ENCODE results near the gene SPATA46. TPM values are rescaled to one million over a fixed set of nuclear protein-coding genes. Genes with fewer than 3 reads are reported as not detected.

Gene SPATA46
- total and polyA plus RNA-seq, 2 donors (not counting 3 experiments of a cell fraction or from before 2014, with no cell fraction given), result not detected

- Histone ChIP-seq H3K4me3 (replicated peaks in 1 of 3; ENCODE audit: insufficient read depth in 1 of 3, low read depth in 1 of 3, low read length in 3 of 3) (no peak overlapping the region), H3K4me2 (ENCODE audit: insufficient read depth, low read length) (no peak overlapping the region), H3K27me3 (ENCODE audit: control insufficient read depth in 2 of 2, insufficient read depth in 2 of 2, low read length in 2 of 2) (no peaks in the 10 kb centered on the region), H3K27ac (ENCODE audit: insufficient read depth, low read depth, low read length) (no peak overlapping the region), H3K9me1 (replicated peaks; ENCODE audit: control insufficient read depth, extremely low read depth, insufficient read depth, low read length) (no peaks in the 10 kb centered on the region), H3K36me3 (ENCODE audit: control insufficient read depth in 2 of 2, extremely low read depth in 1 of 2, insufficient read depth in 2 of 2, low read length in 2 of 2) (no peaks in the 10 kb centered on the region), H2AFZ (ENCODE audit: low read depth, low read length) (no peak overlapping the region), H3K9ac (replicated peaks; ENCODE audit: extremely low read depth, insufficient read depth, low read length) (no peak overlapping the region), H3K4me1 (ENCODE audit: control insufficient read depth, extremely low read depth, insufficient read depth, low read length) (no peaks in the 10 kb centered on the region), H3K9me3 (replicated peaks; ENCODE audit: control insufficient read depth, insufficient read depth, low read length) (no peaks in the 10 kb centered on the region), H4K20me1 (replicated peaks; ENCODE audit: control insufficient read depth, extremely low read depth, insufficient read depth, low read length) (no peaks in the 10 kb centered on the region), H3K79me2 (ENCODE audit: control insufficient read depth, insufficient read depth, low read length) (no peaks in the 10 kb centered on the region)
- ChIA-PET CTCF (no interaction called here), POLR2A (no interaction called here)
- no peak for TF ChIP-seq EZH2 (IDR thresholded peaks at IDR 0.05; ENCODE audit: borderline replicate concordance, low read depth, low read length, severe bottlenecking)
- no peak for TF ChIP-seq POLR2AphosphoS5 (IDR thresholded peaks at IDR 0.05; ENCODE audit: insufficient read depth, low read depth, low read length)
- TF ChIP-seq FOS (IDR thresholded peaks at IDR 0.05; ENCODE audit: borderline replicate concordance, insufficient read depth, low read length), result no peak
- TF ChIP-seq CTCF (IDR thresholded peaks at IDR 0.05; ENCODE audit: extremely low read depth in 1 of 2, insufficient read depth in 1 of 2, low read depth in 1 of 2, low read length in 2 of 2), result no peak
- DNase-seq (ENCODE audit: low read depth, low spot score), result no peak
- FAIRE-seq, result no peak
- dilution Hi-C loops (cut with MboI; ENCODE audit: extremely low pct_ligation_motif_present, low sequenced_read_pairs), result no loop called here
- intact Hi-C loops (cut with micrococcal nuclease), result no loop called here
- BruUV-seq (replicated peaks), result no TSS peak
These were observed 48.9 kb downstream of the SPATA46 start for GRCh38 chr1:162327788-162328165.

- BruUV-seq (replicated peaks), result no TSS peak
- FAIRE-seq (no peak), DNase-seq (ENCODE audit: low read depth, low spot score) (no peak)
- Histone ChIP-seq H3K9me3 (replicated peaks; ENCODE audit: control insufficient read depth, insufficient read depth, low read length) (no peaks in the 10 kb centered on the region), H3K9ac (replicated peaks; ENCODE audit: extremely low read depth, insufficient read depth, low read length) (no peak overlapping the region), H3K36me3 (ENCODE audit: control insufficient read depth in 2 of 2, extremely low read depth in 1 of 2, insufficient read depth in 2 of 2, low read length in 2 of 2) (no peaks in the 10 kb centered on the region), H3K4me1 (ENCODE audit: control insufficient read depth, extremely low read depth, insufficient read depth, low read length) (no peaks in the 10 kb centered on the region), H3K27me3 (ENCODE audit: control insufficient read depth in 2 of 2, insufficient read depth in 2 of 2, low read length in 2 of 2) (no peaks in the 10 kb centered on the region), H2AFZ (ENCODE audit: low read depth, low read length) (no peak overlapping the region), H4K20me1 (replicated peaks; ENCODE audit: control insufficient read depth, extremely low read depth, insufficient read depth, low read length) (no peaks in the 10 kb centered on the region), H3K27ac (ENCODE audit: insufficient read depth, low read depth, low read length) (no peak overlapping the region), H3K4me2 (ENCODE audit: insufficient read depth, low read length) (no peak overlapping the region), H3K79me2 (ENCODE audit: control insufficient read depth, insufficient read depth, low read length) (no peaks in the 10 kb centered on the region), H3K9me1 (replicated peaks; ENCODE audit: control insufficient read depth, extremely low read depth, insufficient read depth, low read length) (no peaks in the 10 kb centered on the region), H3K4me3 (replicated peaks in 1 of 3; ENCODE audit: insufficient read depth in 1 of 3, low read depth in 1 of 3, low read length in 3 of 3) (no peak overlapping the region)
- intact Hi-C loops (cut with micrococcal nuclease), result no loop called here
- ChIA-PET POLR2A (no interaction called here), CTCF (no interaction called here)
- dilution Hi-C loops (cut with MboI; ENCODE audit: extremely low pct_ligation_motif_present, low sequenced_read_pairs), result no loop called here
- no peak for TF ChIP-seq FOS (IDR thresholded peaks at IDR 0.05; ENCODE audit: borderline replicate concordance, insufficient read depth, low read length)
- TF ChIP-seq JUN (IDR thresholded peaks at IDR 0.05; ENCODE audit: borderline replicate concordance, insufficient read depth, insufficient read length, low read depth), result no peak
- no peak for TF ChIP-seq CTCF (IDR thresholded peaks at IDR 0.05; ENCODE audit: extremely low read depth in 1 of 2, insufficient read depth in 1 of 2, low read depth in 1 of 2, low read length in 2 of 2)
- TF ChIP-seq MYC (IDR thresholded peaks at IDR 0.05; ENCODE audit: low read depth, low read length), result no peak
- no peak for TF ChIP-seq MAX (IDR thresholded peaks at IDR 0.05; ENCODE audit: insufficient read depth, insufficient read length)
- TF ChIP-seq POLR2A (IDR thresholded peaks at IDR 0.05; ENCODE audit: low read depth, low read length), result no peak
- TF ChIP-seq GATA2 (IDR thresholded peaks at IDR 0.05; ENCODE audit: insufficient read depth, insufficient read length, low read depth, low read length), result no peak
- no peak for TF ChIP-seq EZH2 (IDR thresholded peaks at IDR 0.05; ENCODE audit: borderline replicate concordance, low read depth, low read length, severe bottlenecking)
- TF ChIP-seq POLR2AphosphoS5 (IDR thresholded peaks at IDR 0.05; ENCODE audit: insufficient read depth, low read depth, low read length), result no peak
These were observed 49.4 kb downstream of the SPATA46 start for GRCh38 chr1:162327144-162327787.
